Mesendoderm (in vitro differentiated cells): ENCODE data around the gene CADM1.

Experiments used
- DNase-seq: peaks from one replicate; pipeline ENCODE4 v3.0.0; 2013
- H2AK5ac ChIP-seq: 2 replicates; pipeline ENCODE4 v1.6.1; 2013; ENCODE audit warnings: low read length, inconsistent platforms
- H2BK120ac ChIP-seq: 2 replicates; pipeline ENCODE4 v1.6.1; 2013; ENCODE audit warnings: low read depth, mild to moderate bottlenecking, low read length, moderate library complexity, mixed read lengths
- H2BK15ac ChIP-seq: replicated peaks from 2 replicates; pipeline ENCODE4 v1.6.1; 2013; ENCODE audit warnings: low read depth, mild to moderate bottlenecking, moderate library complexity
- H2BK5ac ChIP-seq: 2 replicates; pipeline ENCODE4 v1.6.1; 2013; ENCODE audit warnings: low read length, inconsistent platforms
- H3K18ac ChIP-seq: 2 replicates; pipeline ENCODE4 v1.6.1; 2013; ENCODE audit warnings: mild to moderate bottlenecking, low read length, mixed read lengths
- H3K23ac ChIP-seq: one replicate; pipeline ENCODE4 v1.6.1; 2013; ENCODE audit warnings: low read length
- H3K27ac ChIP-seq: 2 replicates; pipeline ENCODE4 v1.5.1; 2013; ENCODE audit warnings: low read depth, mild to moderate bottlenecking, inconsistent platforms, low read length, moderate library complexity
- H3K27me3 ChIP-seq: 2 replicates; pipeline ENCODE4 v1.6.1; 2013; ENCODE audit warnings: low read length, control low read depth, mild to moderate bottlenecking, inconsistent platforms; ENCODE audit not compliant: insufficient read depth, poor library complexity
- H3K36me3 ChIP-seq: 2 replicates; pipeline ENCODE4 v1.6.1; 2013; ENCODE audit warnings: low read length, inconsistent platforms; ENCODE audit not compliant: control insufficient read depth, insufficient read depth
- H3K4ac ChIP-seq: one replicate; pipeline ENCODE4 v1.6.1; 2013; ENCODE audit warnings: low read depth, mild to moderate bottlenecking, low read length, moderate library complexity
- H3K4me1 ChIP-seq: 2 replicates; pipeline ENCODE4 v1.6.1; 2013; ENCODE audit warnings: low read depth, low read length, inconsistent platforms; ENCODE audit not compliant: control insufficient read depth
- H3K4me2 ChIP-seq: 2 replicates; pipeline ENCODE4 v1.6.1; 2013; ENCODE audit warnings: low read length
- H3K4me3 ChIP-seq: 2 replicates; pipeline ENCODE4 v1.5.1; 2013; ENCODE audit warnings: mild to moderate bottlenecking, low read length
- H3K56ac ChIP-seq: one replicate; pipeline ENCODE4 v1.6.1; 2013; ENCODE audit warnings: low read length
- H3K79me1 ChIP-seq: 2 replicates; pipeline ENCODE4 v1.6.1; 2013; ENCODE audit warnings: low read length, inconsistent platforms
- H3K79me2 ChIP-seq: 2 replicates; pipeline ENCODE4 v1.6.1; 2013; ENCODE audit warnings: mild to moderate bottlenecking, low read length; ENCODE audit not compliant: control insufficient read depth, insufficient read depth
- H3K9ac ChIP-seq: 2 replicates; pipeline ENCODE4 v1.6.1; 2013; ENCODE audit warnings: low read length, inconsistent platforms
- H4K5ac ChIP-seq: one replicate; pipeline ENCODE4 v1.6.1; 2013; ENCODE audit warnings: low read length
- H4K8ac ChIP-seq: one replicate; pipeline ENCODE4 v1.6.1; 2013; ENCODE audit warnings: low read depth, mild to moderate bottlenecking, control low read depth, low read length, moderate library complexity
- WGBS: extraction: QIAGEN DNeasy Blood & Tissue Kit; methylation state at CpG from one replicate; pipeline ENCODE4 v1.1.7; 2013; ENCODE audit warnings: low lambda C conversion rate, missing lambda C conversion rate; ENCODE audit not compliant: insufficient coverage; ENCODE audit errors: extremely low coverage; 5-methylcytosine and 5-hydroxymethylcytosine counted together

CADM1 gene

GRCh38 chr11:115505175-115505574 lies 960 bp upstream of the CADM1 start:
- H3K23ac ChIP-seq = no peak overlapping the region
- H3K36me3 ChIP-seq = no peaks in the 10 kb centered on the region
- H3K9ac ChIP-seq = no peak overlapping the region
- no peak overlapping the region for H3K18ac ChIP-seq
- H2AK5ac ChIP-seq = no peak overlapping the region
- H3K56ac ChIP-seq = no peak overlapping the region
- no peak overlapping the region for H3K27ac ChIP-seq
- no peak overlapping the region for H2BK5ac ChIP-seq
- H3K27me3 ChIP-seq = peaks cover 21% of the 10 kb centered on the region
- peak overlapping the region; percentile 98 for H3K4me2 ChIP-seq
- H3K4me1 ChIP-seq = peaks cover 2% of the 10 kb centered on the region
- no peak overlapping the region for H2BK15ac ChIP-seq
- H3K79me2 ChIP-seq = no peaks in the 10 kb centered on the region
- no peak overlapping the region for H2BK120ac ChIP-seq
- no peak overlapping the region for H3K4me3 ChIP-seq
- no peak overlapping the region for H3K4ac ChIP-seq
- H4K8ac ChIP-seq = no peak overlapping the region
- no CpG with 5 or more reads among the region's 10 CpGs for WGBS
- peak; percentile 19 for DNase-seq
- H4K5ac ChIP-seq = no peak overlapping the region
- no peaks in the 10 kb centered on the region for H3K79me1 ChIP-seq

- no peak overlapping the region for H4K5ac ChIP-seq
- H3K4me1 ChIP-seq = peaks cover 2% of the 10 kb centered on the region
- peak overlapping the region; percentile 66 for H3K18ac ChIP-seq
- WGBS = no CpG with 5 or more reads among the region's 15 CpGs
- H3K79me2 ChIP-seq = no peaks in the 10 kb centered on the region
- H2BK120ac ChIP-seq = no peak overlapping the region
- H3K56ac ChIP-seq = peak overlapping the region; percentile 78
- H3K4me2 ChIP-seq = peak overlapping the region; percentile 88
- H2BK15ac ChIP-seq = no peak overlapping the region
- H3K36me3 ChIP-seq = no peaks in the 10 kb centered on the region
- no peak overlapping the region for H3K4ac ChIP-seq
- no peak overlapping the region for H2AK5ac ChIP-seq
- H3K27me3 ChIP-seq = peaks cover 21% of the 10 kb centered on the region
- H3K23ac ChIP-seq = no peak overlapping the region
- no peak overlapping the region for H3K27ac ChIP-seq
- peak overlapping the region; percentile 51 for H3K4me3 ChIP-seq
- H3K9ac ChIP-seq = peak overlapping the region; percentile 65
- no peak overlapping the region for H4K8ac ChIP-seq
- H3K79me1 ChIP-seq = no peaks in the 10 kb centered on the region
- H2BK5ac ChIP-seq = no peak overlapping the region
- no peak for DNase-seq
These were observed 334 bp downstream of the CADM1 start for GRCh38 chr11:115503886-115504275.

GRCh38 chr11:115503083-115503885 lies 931 bp downstream of the CADM1 start:
- Histone ChIP-seq H3K36me3 (no peaks in the 10 kb centered on the region), H3K4ac (no peak overlapping the region), H2BK5ac (no peak overlapping the region), H3K9ac (peak overlapping the region; percentile 65), H3K4me3 (peak overlapping the region; percentile 51), H4K5ac (no peak overlapping the region), H3K4me2 (peak overlapping the region; percentile 88), H3K4me1 (peaks cover 3% of the 10 kb centered on the region), H2BK120ac (no peak overlapping the region), H4K8ac (no peak overlapping the region), H3K79me1 (no peaks in the 10 kb centered on the region), H3K27me3 (peaks cover 21% of the 10 kb centered on the region), H3K79me2 (no peaks in the 10 kb centered on the region), H3K27ac (no peak overlapping the region), H2AK5ac (no peak overlapping the region), H3K56ac (peak overlapping the region; percentile 80), H3K23ac (no peak overlapping the region), H3K18ac (peak overlapping the region; percentile 66), H2BK15ac (no peak overlapping the region)
- DNase-seq = peak; percentile 87
- WGBS = no CpG with 5 or more reads among the region's 77 CpGs

GRCh38 chr11:115502636-115503082 lies 1.6 kb downstream of the CADM1 start:
- no peak overlapping the region for H2BK5ac ChIP-seq
- no peaks in the 10 kb centered on the region for H3K79me2 ChIP-seq
- no peak overlapping the region for H2BK120ac ChIP-seq
- no peak overlapping the region for H3K27ac ChIP-seq
- no peak overlapping the region for H2AK5ac ChIP-seq
- no peak overlapping the region for H3K18ac ChIP-seq
- peak overlapping the region; percentile 80 for H3K56ac ChIP-seq
- DNase-seq = no peak
- H3K9ac ChIP-seq = peak overlapping the region; percentile 65
- no peaks in the 10 kb centered on the region for H3K79me1 ChIP-seq
- peak overlapping the region; percentile 30 for H3K4me3 ChIP-seq
- no peak overlapping the region for H3K23ac ChIP-seq
- H3K27me3 ChIP-seq = peaks cover 21% of the 10 kb centered on the region
- H3K4me1 ChIP-seq = peaks cover 3% of the 10 kb centered on the region
- no peaks in the 10 kb centered on the region for H3K36me3 ChIP-seq
- H4K5ac ChIP-seq = no peak overlapping the region
- no CpG with 5 or more reads among the region's 30 CpGs for WGBS
- H2BK15ac ChIP-seq = no peak overlapping the region
- peak overlapping the region; percentile 88 for H3K4me2 ChIP-seq
- H3K4ac ChIP-seq = no peak overlapping the region
- no peak overlapping the region for H4K8ac ChIP-seq

GRCh38 chr11:115501893-115502589 lies 2.2 kb downstream of the CADM1 start:
- no peak overlapping the region for H2BK15ac ChIP-seq
- H3K23ac ChIP-seq = no peak overlapping the region
- peaks cover 21% of the 10 kb centered on the region for H3K27me3 ChIP-seq
- no peak overlapping the region for H3K27ac ChIP-seq
- H3K36me3 ChIP-seq = no peaks in the 10 kb centered on the region
- no peaks in the 10 kb centered on the region for H3K79me2 ChIP-seq
- H3K4ac ChIP-seq = no peak overlapping the region
- no peak overlapping the region for H2BK120ac ChIP-seq
- peak overlapping the region; percentile 80 for H3K56ac ChIP-seq
- no peak overlapping the region for H4K5ac ChIP-seq
- H3K4me1 ChIP-seq = peaks cover 3% of the 10 kb centered on the region
- peak overlapping the region; percentile 65 for H3K9ac ChIP-seq
- H3K4me3 ChIP-seq = no peak overlapping the region
- H3K18ac ChIP-seq = no peak overlapping the region
- peak; percentile 38 for DNase-seq
- H3K4me2 ChIP-seq = peak overlapping the region; percentile 88
- H2AK5ac ChIP-seq = no peak overlapping the region
- WGBS = no CpG with 5 or more reads among the region's 22 CpGs
- H2BK5ac ChIP-seq = no peak overlapping the region
- H4K8ac ChIP-seq = no peak overlapping the region
- H3K79me1 ChIP-seq = no peaks in the 10 kb centered on the region
